ENCODE results near the gene ROPN1B.
"Not testable (repeated sequence)": the region's sequence is repeated elsewhere in the genome, so short reads cannot be mapped to it uniquely, and the experiment has no call there.

The ROPN1B gene

DNA sequence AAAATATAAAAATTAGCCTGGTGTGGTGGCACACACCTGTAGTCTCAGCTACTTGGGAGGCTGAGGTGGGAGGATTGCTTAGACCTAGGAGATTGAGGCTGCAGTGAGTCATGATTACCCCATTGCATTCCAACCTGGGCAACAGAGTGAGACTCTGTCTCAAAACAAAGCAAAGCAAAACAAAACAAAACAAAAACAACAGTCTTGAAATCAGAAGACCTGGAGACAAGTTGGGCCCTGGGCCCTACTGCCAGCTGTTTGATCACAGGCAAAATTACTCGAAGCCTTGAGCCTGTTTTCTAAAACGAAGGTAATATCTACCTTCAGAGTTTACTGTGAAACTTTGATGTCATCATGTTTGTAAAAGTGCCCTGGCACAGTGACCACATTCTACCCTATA, 857 bp upstream of the ROPN1B start:
- ATAC-seq; H3K4me3 Mint-ChIP-seq; H3K9me3 Mint-ChIP-seq; H3K27ac Mint-ChIP-seq; H3K4me1 Mint-ChIP-seq; H3K36me3 Mint-ChIP-seq (ENCODE audit: low read depth); DNase-seq: not testable (repeated sequence)
- H3K27me3 Mint-ChIP-seq, result peaks cover 20% of the 10 kb centered on the region

GRCh38 chr3:125971997-125972944, 3.3 kb downstream of the ROPN1B start:
- peak overlapping the region; percentile 36 for H3K4me3 Mint-ChIP-seq
- DNase-seq, result peak; percentile 14

GRCh38 chr3:125975245-125976002, 6.4 kb downstream of the ROPN1B start:
- H3K27ac Mint-ChIP-seq; ATAC-seq; H3K4me1 Mint-ChIP-seq; H3K4me3 Mint-ChIP-seq; DNase-seq; H3K9me3 Mint-ChIP-seq; H3K36me3 Mint-ChIP-seq (ENCODE audit: low read depth): not testable (repeated sequence)
- H3K27me3 Mint-ChIP-seq, result peaks cover 16% of the 10 kb centered on the region

More at GRCh38 chr3:125971997-125972944, 3.3 kb downstream of the ROPN1B start:
- H3K27ac Mint-ChIP-seq; H3K36me3 Mint-ChIP-seq (ENCODE audit: low read depth); H3K9me3 Mint-ChIP-seq; H3K4me1 Mint-ChIP-seq: not testable (repeated sequence)
- peak; percentile 69 for ATAC-seq
- peaks cover 21% of the 10 kb centered on the region for H3K27me3 Mint-ChIP-seq

- not testable (repeated sequence) for H3K36me3 Mint-ChIP-seq (ENCODE audit: low read depth); DNase-seq; ATAC-seq; H3K9me3 Mint-ChIP-seq; H3K4me3 Mint-ChIP-seq; H3K27ac Mint-ChIP-seq; H3K4me1 Mint-ChIP-seq
- H3K27me3 Mint-ChIP-seq, result peaks cover 13% of the 10 kb centered on the region
These were observed 7.0 kb downstream of the ROPN1B start for GRCh38 chr3:125976003-125976390.

DNA sequence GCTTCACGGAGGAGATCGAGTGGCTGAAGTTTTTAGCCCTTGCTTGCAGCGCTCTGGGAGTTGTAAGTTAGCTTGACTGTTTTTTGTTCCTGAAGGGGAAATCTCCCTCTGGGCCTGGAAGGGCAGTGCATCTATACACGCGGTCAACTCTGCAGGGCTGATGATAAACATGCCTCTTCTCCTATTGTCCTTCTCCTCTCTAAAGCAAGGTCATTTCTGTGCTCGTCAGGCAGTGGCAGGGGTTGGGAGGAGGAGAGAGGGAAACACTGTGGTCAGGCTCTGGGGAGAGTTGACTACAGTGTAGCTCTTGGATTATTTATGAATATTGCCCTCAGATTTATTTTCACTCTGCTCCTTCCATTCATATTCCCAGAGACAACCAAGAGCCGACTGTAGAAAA, 8.1 kb downstream of the ROPN1B start:
- H3K4me1 Mint-ChIP-seq; ATAC-seq; H3K27ac Mint-ChIP-seq; DNase-seq; H3K27me3 Mint-ChIP-seq; H3K36me3 Mint-ChIP-seq (ENCODE audit: low read depth); H3K4me3 Mint-ChIP-seq; H3K9me3 Mint-ChIP-seq: not testable (repeated sequence)

DNA sequence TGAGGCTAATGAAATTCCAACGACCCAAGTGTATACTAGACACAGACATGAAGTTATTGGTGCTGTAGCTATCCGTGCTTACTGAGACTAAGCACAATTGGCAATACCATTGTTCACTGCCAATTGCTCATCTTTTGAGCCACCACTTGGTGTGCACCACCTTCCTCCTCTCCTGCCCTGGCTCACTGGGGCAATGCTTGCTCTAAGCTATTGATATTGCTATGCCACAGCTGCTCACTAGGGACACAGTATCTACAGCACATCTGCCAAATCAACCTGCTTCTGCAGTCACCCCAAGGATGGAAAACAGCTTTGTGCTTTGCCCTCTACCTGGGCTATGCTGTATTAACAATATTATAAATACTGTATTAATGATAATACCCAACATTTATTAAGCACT, 16.0 kb downstream of the ROPN1B start:
- not testable (repeated sequence) for H3K27me3 Mint-ChIP-seq; H3K36me3 Mint-ChIP-seq (ENCODE audit: low read depth); DNase-seq; H3K4me1 Mint-ChIP-seq; H3K27ac Mint-ChIP-seq; H3K9me3 Mint-ChIP-seq; H3K4me3 Mint-ChIP-seq
- peak; percentile 36 for ATAC-seq

- Mint-ChIP-seq H3K27ac (peak overlapping the region; percentile 92), H3K27me3 (peaks cover 5% of the 10 kb centered on the region), H3K4me3 (peak overlapping the region; percentile 90), H3K4me1 (peaks cover 11% of the 10 kb centered on the region), H3K9me3 (no peaks in the 10 kb centered on the region), H3K36me3 (ENCODE audit: low read depth) (peaks cover 3% of the 10 kb centered on the region)
- DNase-seq (peak; percentile 67), ATAC-seq (peak; percentile 92)
These were observed 21.4 kb downstream of the ROPN1B start for GRCh38 chr3:125990253-125990970.

- H3K4me3 Mint-ChIP-seq; H3K4me1 Mint-ChIP-seq; H3K36me3 Mint-ChIP-seq (ENCODE audit: low read depth); ATAC-seq; H3K27ac Mint-ChIP-seq; DNase-seq; H3K27me3 Mint-ChIP-seq: not testable (repeated sequence)
- H3K9me3 Mint-ChIP-seq, result peaks cover 13% of the 10 kb centered on the region
These were observed 27.8 kb downstream of the ROPN1B start for GRCh38 chr3:125996751-125997150.

DNA sequence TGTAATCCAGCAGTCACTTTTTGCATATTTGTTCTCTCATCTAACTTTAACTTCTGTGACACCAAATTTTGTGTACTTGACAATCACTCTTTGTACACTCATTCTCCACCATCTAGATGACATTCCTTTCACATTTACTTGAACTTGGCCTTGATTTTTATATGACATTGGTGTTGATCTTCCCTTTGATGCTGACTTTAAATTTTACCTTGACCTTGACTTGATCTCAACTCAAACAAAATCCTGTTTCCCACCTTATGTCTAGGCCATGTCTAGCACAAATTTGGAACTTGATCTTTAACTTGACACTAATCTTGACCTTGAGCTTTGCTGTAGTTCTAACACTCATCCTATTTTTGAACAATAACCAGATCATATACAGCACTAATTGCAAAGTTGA, 33.2 kb downstream of the ROPN1B start:
- Mint-ChIP-seq H3K4me1 (no peaks in the 10 kb centered on the region), H3K36me3 (ENCODE audit: low read depth) (peaks cover 4% of the 10 kb centered on the region)

DNA sequence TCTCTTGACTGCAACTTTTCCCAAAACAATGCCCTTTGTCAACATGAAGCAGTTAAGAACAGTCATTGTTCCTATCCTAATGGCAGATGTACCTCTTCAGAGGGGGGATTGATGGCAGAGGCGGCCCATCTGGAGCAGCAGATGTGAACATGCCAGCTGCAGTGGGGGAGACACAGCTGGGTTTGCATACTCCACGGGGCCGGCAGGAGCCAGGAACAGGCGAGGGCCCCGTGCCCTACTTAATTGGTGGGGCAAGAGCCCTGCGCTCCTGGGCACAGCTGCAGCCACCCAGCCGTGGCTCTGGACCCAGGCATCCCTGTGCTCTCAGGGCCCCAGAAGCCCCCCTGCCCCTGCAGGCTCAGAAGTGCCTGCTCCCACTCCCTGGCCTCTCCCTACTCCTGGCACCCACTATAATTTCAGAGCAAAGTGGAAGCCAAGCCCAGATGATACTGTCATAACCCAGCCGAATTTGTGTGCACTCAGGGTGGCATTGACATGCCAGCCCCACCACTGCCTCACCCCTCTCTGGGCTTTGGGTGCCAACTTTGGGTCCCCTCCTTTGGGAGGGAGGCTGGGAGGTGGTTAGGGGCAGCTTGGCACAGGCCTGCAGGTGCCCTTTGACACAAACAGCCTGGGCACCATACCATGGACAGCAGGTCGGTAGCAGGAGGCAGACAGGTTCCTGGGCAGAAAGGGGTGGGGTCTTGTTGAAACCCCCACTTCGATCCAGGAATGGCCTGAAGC, 34.6 kb downstream of the ROPN1B start:
- Mint-ChIP-seq H3K9me3 (peaks cover 19% of the 10 kb centered on the region), H3K27ac (no peak overlapping the region), H3K27me3 (no peaks in the 10 kb centered on the region), H3K36me3 (ENCODE audit: low read depth) (peaks cover 13% of the 10 kb centered on the region), H3K4me1 (no peaks in the 10 kb centered on the region), H3K4me3 (no peak overlapping the region)
- DNase-seq (no peak), ATAC-seq (no peak)

More for the DNA sequence above, 33.2 kb downstream of the ROPN1B start:
- H3K27me3 Mint-ChIP-seq, result no peaks in the 10 kb centered on the region
- DNase-seq, result no peak
- no peak for ATAC-seq
- H3K9me3 Mint-ChIP-seq, result peaks cover 21% of the 10 kb centered on the region
- H3K27ac Mint-ChIP-seq, result no peak overlapping the region
- H3K4me3 Mint-ChIP-seq, result no peak overlapping the region

- Mint-ChIP-seq H3K4me3 (no peak overlapping the region), H3K36me3 (ENCODE audit: low read depth) (peaks cover 19% of the 10 kb centered on the region), H3K9me3 (peaks cover 15% of the 10 kb centered on the region), H3K27ac (no peak overlapping the region), H3K27me3 (no peaks in the 10 kb centered on the region), H3K4me1 (no peaks in the 10 kb centered on the region)
- DNase-seq, result no peak
- no peak for ATAC-seq
These were observed 35.2 kb downstream of the ROPN1B start for GRCh38 chr3:126004217-126004616.

DNA sequence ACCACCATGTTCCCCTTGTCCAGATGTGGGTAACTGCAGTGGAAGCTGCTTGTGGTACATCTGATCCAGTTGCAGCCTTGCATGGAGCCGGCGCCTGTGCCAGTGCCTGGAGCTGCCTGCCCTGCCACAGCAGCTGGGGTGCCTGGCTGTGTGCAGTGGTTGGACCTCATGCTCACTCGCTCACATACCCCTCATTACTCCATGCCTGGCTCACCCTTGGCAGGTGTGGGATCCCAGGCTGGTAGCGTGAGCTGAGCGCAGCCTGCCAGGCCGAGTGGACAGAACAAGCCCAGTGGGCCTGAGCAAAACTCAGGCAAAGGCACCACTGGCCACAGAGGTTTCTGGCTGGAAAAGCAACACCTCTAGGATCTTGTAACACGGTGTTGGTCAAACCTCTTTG, 35.7 kb downstream of the ROPN1B start:
- H3K4me1 Mint-ChIP-seq, result no peaks in the 10 kb centered on the region
- no peak overlapping the region for H3K27ac Mint-ChIP-seq
- H3K9me3 Mint-ChIP-seq, result peaks cover 11% of the 10 kb centered on the region
- peaks cover 19% of the 10 kb centered on the region for H3K36me3 Mint-ChIP-seq (ENCODE audit: low read depth)
- H3K4me3 Mint-ChIP-seq, result no peak overlapping the region
- H3K27me3 Mint-ChIP-seq, result no peaks in the 10 kb centered on the region
- DNase-seq, result no peak
- ATAC-seq, result no peak

DNA sequence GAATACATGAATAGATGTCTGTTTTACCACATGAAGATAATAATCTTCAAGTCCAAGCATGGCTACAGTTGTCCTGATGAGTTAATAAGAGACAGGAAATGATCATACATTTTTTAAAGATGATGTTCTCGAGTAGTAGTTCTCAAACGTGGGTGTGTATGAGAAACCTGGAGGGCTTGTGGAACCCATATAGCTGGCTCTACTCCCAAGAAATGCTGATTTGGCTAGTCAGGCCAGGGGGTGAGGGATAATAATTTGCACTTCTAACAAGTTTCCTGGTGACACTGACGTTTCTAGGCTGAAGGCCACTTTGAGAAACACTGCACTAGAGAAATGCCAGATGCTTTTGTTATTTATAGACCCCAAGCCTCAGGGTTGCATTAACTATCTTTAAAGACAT, 37.0 kb downstream of the ROPN1B start:
- Mint-ChIP-seq H3K36me3 (ENCODE audit: low read depth) (peaks cover 21% of the 10 kb centered on the region), H3K27ac (no peak overlapping the region), H3K4me3 (no peak overlapping the region), H3K9me3 (peaks cover 10% of the 10 kb centered on the region), H3K4me1 (no peaks in the 10 kb centered on the region), H3K27me3 (no peaks in the 10 kb centered on the region)
- ATAC-seq, result no peak
- no peak for DNase-seq

- Mint-ChIP-seq H3K27ac (no peak overlapping the region), H3K4me1 (no peaks in the 10 kb centered on the region), H3K36me3 (ENCODE audit: low read depth) (peaks cover 42% of the 10 kb centered on the region), H3K27me3 (no peaks in the 10 kb centered on the region), H3K4me3 (no peak overlapping the region), H3K9me3 (no peaks in the 10 kb centered on the region)
- no peak for ATAC-seq
- no peak for DNase-seq
These were observed 39.2 kb downstream of the ROPN1B start for GRCh38 chr3:126008219-126008618.
